DMS53 treated with DMSO at 0.1 percent for 48 hours (cell line): ENCODE results near the gene ARHGEF1.

Source experiments
- DNase-seq: peaks from one replicate; lab custom pipeline; 2025; ENCODE audit not compliant: unreplicated experiment; lab: John Stamatoyannopoulos, UW

The ARHGEF1 gene

GRCh38 chr19:41883463-41883820 lies 458 bp downstream of the ARHGEF1 start:
- DNase-seq = no peak

- DNase-seq = peak; percentile 93
These were observed 1.1 kb downstream of the ARHGEF1 start for GRCh38 chr19:41883821-41884733.

- no peak for DNase-seq
These were observed 4.1 kb downstream of the ARHGEF1 start for GRCh38 chr19:41886761-41887710.

GRCh38 chr19:41887711-41888382 lies 4.9 kb downstream of the ARHGEF1 start:
- DNase-seq = no peak

GRCh38 chr19:41888926-41889325 lies 5.9 kb downstream of the ARHGEF1 start:
- DNase-seq = no peak

GRCh38 chr19:41889896-41890295 lies 6.9 kb downstream of the ARHGEF1 start:
- no peak for DNase-seq

GRCh38 chr19:41890936-41891335 lies 8.0 kb downstream of the ARHGEF1 start:
- no peak for DNase-seq

- no peak for DNase-seq
These were observed 9.4 kb downstream of the ARHGEF1 start for GRCh38 chr19:41892173-41892902.

- DNase-seq = no peak
These were observed 10.9 kb downstream of the ARHGEF1 start for GRCh38 chr19:41893899-41894298.

GRCh38 chr19:41894350-41894749 lies 11.4 kb downstream of the ARHGEF1 start:
- DNase-seq = no peak

- DNase-seq = no peak
These were observed 13.0 kb downstream of the ARHGEF1 start for GRCh38 chr19:41895745-41896580.

GRCh38 chr19:41896581-41896942 lies 13.6 kb downstream of the ARHGEF1 start:
- no peak for DNase-seq

- no peak for DNase-seq
These were observed 14.2 kb downstream of the ARHGEF1 start for GRCh38 chr19:41897181-41897580.

GRCh38 chr19:41897820-41898219 lies 14.8 kb downstream of the ARHGEF1 start:
- DNase-seq = no peak

GRCh38 chr19:41898235-41898634 lies 15.3 kb downstream of the ARHGEF1 start:
- DNase-seq = no peak

GRCh38 chr19:41901707-41902360 lies 18.9 kb downstream of the ARHGEF1 start:
- DNase-seq = no peak

GRCh38 chr19:41902594-41902993 lies 19.6 kb downstream of the ARHGEF1 start:
- no peak for DNase-seq

- DNase-seq = no peak
These were observed 20.4 kb downstream of the ARHGEF1 start for GRCh38 chr19:41903193-41903953.
